ENCODE data around the gene CUX1.

- no peak for TF ChIP-seq EZH2 (IDR thresholded peaks at IDR 0.05)
- TF ChIP-seq CTCF (IDR thresholded peaks at IDR 0.05) = no peak
- TF ChIP-seq EZH2phosphoT487 (IDR thresholded peaks at IDR 0.05) = no peak
Measured at GRCh38 chr7:101861218-101861775, 43.9 kb downstream of the CUX1 start.

Data from neural progenitor cell (in vitro differentiated cells).